Measurements from ENCODE around the gene FANCI. TPM values are rescaled to one million over a fixed set of nuclear protein-coding genes. Genes with fewer than 3 reads are reported as not detected.
A peak's percentile ranks its signal among the peaks of the same experiment; 100 is the strongest.

The FANCI gene
- total RNA-seq, 1 donor from 2014 or later: 11.2 TPM

DNA sequence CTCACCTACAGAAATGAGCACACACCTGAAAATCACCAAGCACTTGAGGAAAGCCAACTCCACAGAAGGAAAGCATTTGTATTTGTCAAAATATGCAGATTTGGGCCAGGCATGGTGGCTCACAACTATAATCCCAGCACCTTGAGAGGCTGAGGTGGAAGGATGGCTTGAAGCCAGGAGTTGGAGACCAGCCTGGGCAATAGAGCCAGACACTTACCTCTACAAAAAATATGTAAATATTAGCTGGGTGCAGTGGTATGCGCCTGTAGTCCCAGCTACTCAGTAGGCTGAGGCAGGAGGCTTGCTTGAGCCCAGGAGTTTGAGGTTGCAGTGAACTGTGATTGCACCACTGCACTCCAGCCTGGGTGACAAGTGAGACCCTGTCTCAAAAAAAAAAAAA lies 34.7 kb upstream of the FANCI start:
- Mint-ChIP-seq H3K27ac (ENCODE audit: unreplicated experiment) (no peak overlapping the region), H3K4me3 (ENCODE audit: unreplicated experiment) (no peak overlapping the region), H3K36me3 (ENCODE audit: low read depth) (no peaks in the 10 kb centered on the region), H3K4me1 (ENCODE audit: low read depth) (peaks cover 6% of the 10 kb centered on the region), H3K27me3 (ENCODE audit: low read depth) (peaks cover 4% of the 10 kb centered on the region), H3K9me3 (ENCODE audit: low read depth) (no peaks in the 10 kb centered on the region)
- TF ChIP-seq, protein P1, sequence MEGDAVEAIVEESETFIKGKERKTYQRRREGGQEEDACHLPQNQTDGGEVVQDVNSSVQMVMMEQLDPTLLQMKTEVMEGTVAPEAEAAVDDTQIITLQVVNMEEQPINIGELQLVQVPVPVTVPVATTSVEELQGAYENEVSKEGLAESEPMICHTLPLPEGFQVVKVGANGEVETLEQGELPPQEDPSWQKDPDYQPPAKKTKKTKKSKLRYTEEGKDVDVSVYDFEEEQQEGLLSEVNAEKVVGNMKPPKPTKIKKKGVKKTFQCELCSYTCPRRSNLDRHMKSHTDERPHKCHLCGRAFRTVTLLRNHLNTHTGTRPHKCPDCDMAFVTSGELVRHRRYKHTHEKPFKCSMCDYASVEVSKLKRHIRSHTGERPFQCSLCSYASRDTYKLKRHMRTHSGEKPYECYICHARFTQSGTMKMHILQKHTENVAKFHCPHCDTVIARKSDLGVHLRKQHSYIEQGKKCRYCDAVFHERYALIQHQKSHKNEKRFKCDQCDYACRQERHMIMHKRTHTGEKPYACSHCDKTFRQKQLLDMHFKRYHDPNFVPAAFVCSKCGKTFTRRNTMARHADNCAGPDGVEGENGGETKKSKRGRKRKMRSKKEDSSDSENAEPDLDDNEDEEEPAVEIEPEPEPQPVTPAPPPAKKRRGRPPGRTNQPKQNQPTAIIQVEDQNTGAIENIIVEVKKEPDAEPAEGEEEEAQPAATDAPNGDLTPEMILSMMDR (IDR thresholded peaks at IDR 0.05): no peak
- DNase-seq (ENCODE audit: low spot score): peak; percentile 17

DNA sequence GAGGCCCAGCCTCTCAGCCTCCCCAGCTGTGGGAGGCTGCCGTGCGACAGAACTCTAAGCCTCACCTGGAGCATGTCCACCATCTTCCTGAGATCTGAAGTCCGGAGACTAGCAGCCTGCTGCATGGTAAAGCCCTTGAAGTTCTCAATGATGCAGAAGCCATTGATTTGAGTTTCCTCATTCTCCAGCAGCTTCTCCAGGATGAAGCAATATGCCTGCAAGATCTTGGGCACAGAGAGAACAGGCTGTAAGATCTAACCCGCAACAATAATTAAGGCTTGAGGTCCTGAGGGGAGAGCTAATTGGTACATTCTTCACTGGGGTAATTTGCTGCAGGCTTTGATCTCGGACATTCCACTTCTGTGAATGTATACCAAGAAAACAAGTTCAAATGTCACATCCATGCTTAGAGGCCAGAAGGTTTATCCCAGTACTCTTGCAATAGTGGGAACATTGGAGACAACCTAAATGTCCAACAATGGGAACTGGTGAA lies 32.1 kb upstream of the FANCI start:
- no peak overlapping the region for H3K27ac Mint-ChIP-seq (ENCODE audit: unreplicated experiment)
- H3K4me3 Mint-ChIP-seq (ENCODE audit: unreplicated experiment): no peak overlapping the region
- no peaks in the 10 kb centered on the region for H3K9me3 Mint-ChIP-seq (ENCODE audit: low read depth)
- H3K4me1 Mint-ChIP-seq (ENCODE audit: low read depth): peaks cover 5% of the 10 kb centered on the region
- H3K27me3 Mint-ChIP-seq (ENCODE audit: low read depth): peaks cover 10% of the 10 kb centered on the region
- TF ChIP-seq, protein P1 (IDR thresholded peaks at IDR 0.05): no peak
- no peak for DNase-seq (ENCODE audit: low spot score)
- H3K36me3 Mint-ChIP-seq (ENCODE audit: low read depth): no peaks in the 10 kb centered on the region

GRCh38 chr15:89215627-89216026 lies 28.2 kb upstream of the FANCI start:
- H3K4me3 Mint-ChIP-seq (ENCODE audit: unreplicated experiment): no peak overlapping the region
- TF ChIP-seq, protein P1 (IDR thresholded peaks at IDR 0.05): no peak
- H3K27me3 Mint-ChIP-seq (ENCODE audit: low read depth): peaks cover 20% of the 10 kb centered on the region
- no peak for DNase-seq (ENCODE audit: low spot score)
- H3K27ac Mint-ChIP-seq (ENCODE audit: unreplicated experiment): no peak overlapping the region
- H3K36me3 Mint-ChIP-seq (ENCODE audit: low read depth): no peaks in the 10 kb centered on the region
- H3K9me3 Mint-ChIP-seq (ENCODE audit: low read depth): no peaks in the 10 kb centered on the region
- H3K4me1 Mint-ChIP-seq (ENCODE audit: low read depth): no peaks in the 10 kb centered on the region

DNA sequence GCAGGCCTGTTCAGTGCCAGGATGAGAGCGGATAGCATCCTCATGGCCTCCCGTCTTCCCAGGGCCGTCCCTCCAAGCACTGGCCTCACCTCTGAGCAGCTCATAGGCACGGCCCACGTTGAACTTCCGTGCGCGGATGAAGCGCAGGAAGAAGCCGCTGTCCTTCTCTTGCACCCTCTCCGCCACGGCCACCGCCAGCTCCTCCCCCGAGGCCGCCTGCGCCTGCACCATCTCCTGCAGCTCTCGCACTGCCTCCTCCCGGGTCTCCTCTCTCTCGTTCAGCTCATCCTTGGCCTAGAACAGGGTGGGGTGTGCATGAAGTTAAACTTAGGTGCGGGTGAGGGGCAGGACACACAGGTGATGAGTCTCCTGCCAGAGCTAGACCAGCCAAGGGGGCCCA lies 26.7 kb upstream of the FANCI start:
- Mint-ChIP-seq H3K4me3 (ENCODE audit: unreplicated experiment) (no peak overlapping the region), H3K9me3 (ENCODE audit: low read depth) (no peaks in the 10 kb centered on the region), H3K4me1 (ENCODE audit: low read depth) (no peaks in the 10 kb centered on the region)

DNA sequence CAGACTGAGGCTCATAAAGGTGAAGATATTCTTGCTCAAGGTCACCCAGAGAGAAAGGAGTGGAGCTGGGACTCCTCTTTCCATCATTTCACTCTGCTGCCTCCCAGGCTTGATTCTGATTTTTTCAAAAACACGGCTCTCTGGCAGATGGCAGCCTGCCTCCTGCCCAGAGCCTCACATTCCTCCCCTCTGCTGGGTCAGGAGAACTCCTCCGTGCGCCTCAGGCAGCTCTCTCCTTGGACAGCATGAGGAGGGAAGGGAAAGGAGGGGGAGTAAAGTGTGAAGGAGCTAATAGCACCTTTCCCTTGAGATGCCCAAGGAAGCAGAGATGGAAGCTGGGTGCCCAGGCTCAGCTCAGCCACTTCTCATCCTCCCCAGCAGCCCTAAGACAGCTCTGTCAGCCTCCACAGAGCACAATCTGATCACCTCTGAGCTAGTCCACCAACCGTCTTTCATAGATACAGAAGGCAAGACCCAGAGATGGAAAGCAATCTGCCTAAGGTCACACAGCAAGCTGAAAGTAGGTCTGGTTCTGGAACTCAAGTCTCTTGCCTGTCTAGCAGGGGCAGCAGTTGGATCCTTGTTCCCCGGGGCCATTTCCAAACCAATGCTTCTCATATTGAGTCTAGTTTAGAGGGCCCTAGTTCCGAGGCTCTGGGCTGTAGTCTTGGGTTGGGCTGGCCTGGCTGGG lies 25.9 kb upstream of the FANCI start:
- H3K27me3 Mint-ChIP-seq (ENCODE audit: low read depth): peaks cover 22% of the 10 kb centered on the region
- no peak overlapping the region for H3K27ac Mint-ChIP-seq (ENCODE audit: unreplicated experiment)
- no peak for DNase-seq (ENCODE audit: low spot score)
- TF ChIP-seq, protein P1 (IDR thresholded peaks at IDR 0.05): no peak
- no peaks in the 10 kb centered on the region for H3K9me3 Mint-ChIP-seq (ENCODE audit: low read depth)
- H3K36me3 Mint-ChIP-seq (ENCODE audit: low read depth): no peaks in the 10 kb centered on the region
- no peak overlapping the region for H3K4me3 Mint-ChIP-seq (ENCODE audit: unreplicated experiment)
- H3K4me1 Mint-ChIP-seq (ENCODE audit: low read depth): no peaks in the 10 kb centered on the region

More for the DNA sequence above, 26.7 kb upstream of the FANCI start:
- no peaks in the 10 kb centered on the region for H3K36me3 Mint-ChIP-seq (ENCODE audit: low read depth)
- H3K27me3 Mint-ChIP-seq (ENCODE audit: low read depth): peaks cover 22% of the 10 kb centered on the region
- H3K27ac Mint-ChIP-seq (ENCODE audit: unreplicated experiment): no peak overlapping the region
- DNase-seq (ENCODE audit: low spot score): no peak
- TF ChIP-seq, protein P1 (IDR thresholded peaks at IDR 0.05): no peak
